HL-60 (cell line): ENCODE measurements around the gene HOXA11.

Experiments used
- DNase-seq, 2 experiments: peaks; one replicate each; pipeline ENCODE4 v3.0.0-alpha.2; 2010 to 2020; ENCODE audit warnings: low read depth in 1 of 2, low spot score in 1 of 2
- H3K27ac ChIP-seq: fragments of 250-450 bp; sonication (Bioruptor Pico); replicated peaks from 2 replicates; pipeline ENCODE4 v1.5.1; 2020; ENCODE audit warnings: mild to moderate bottlenecking, moderate library complexity
- H3K27me3 ChIP-seq: fragments of 250-450 bp; sonication (Bioruptor Pico); 2 replicates; pipeline ENCODE4 v1.5.1; 2021; ENCODE audit warnings: mild to moderate bottlenecking, moderate library complexity; ENCODE audit not compliant: insufficient read depth, poor library complexity, severe bottlenecking
- H3K4me3 ChIP-seq: replicated peaks from 2 replicates; pipeline ENCODE4 v1.5.1; 2011; ENCODE audit warnings: mild to moderate bottlenecking, control low read depth, low read length; ENCODE audit not compliant: insufficient read depth
- GABPA ChIP-seq: IDR thresholded peaks from 2 replicates; pipeline ENCODE4 v1.6.1; 2012; ENCODE audit warnings: low read depth
- POLR2AphosphoS5 ChIP-seq: IDR thresholded peaks from 2 replicates; pipeline ENCODE4 v1.6.1; 2012; ENCODE audit warnings: low read depth
- SPI1 ChIP-seq: IDR thresholded peaks from 2 replicates; pipeline ENCODE4 v1.6.1; 2012; ENCODE audit warnings: low read depth, mild to moderate bottlenecking, borderline replicate concordance
- TF ChIP-seq, protein P1 (sequence below): IDR thresholded peaks from 2 replicates; pipeline ENCODE4 v1.6.1; 2012; ENCODE audit warnings: low read depth; ENCODE audit not compliant: insufficient replicate concordance
- TF ChIP-seq, protein P2 (sequence below): IDR thresholded peaks from one replicate; pipeline ENCODE4 v1.5.1; 2011; ENCODE audit warnings: low read length, control low read depth, inconsistent platforms; ENCODE audit not compliant: insufficient read depth

HOXA11 gene

DNA sequence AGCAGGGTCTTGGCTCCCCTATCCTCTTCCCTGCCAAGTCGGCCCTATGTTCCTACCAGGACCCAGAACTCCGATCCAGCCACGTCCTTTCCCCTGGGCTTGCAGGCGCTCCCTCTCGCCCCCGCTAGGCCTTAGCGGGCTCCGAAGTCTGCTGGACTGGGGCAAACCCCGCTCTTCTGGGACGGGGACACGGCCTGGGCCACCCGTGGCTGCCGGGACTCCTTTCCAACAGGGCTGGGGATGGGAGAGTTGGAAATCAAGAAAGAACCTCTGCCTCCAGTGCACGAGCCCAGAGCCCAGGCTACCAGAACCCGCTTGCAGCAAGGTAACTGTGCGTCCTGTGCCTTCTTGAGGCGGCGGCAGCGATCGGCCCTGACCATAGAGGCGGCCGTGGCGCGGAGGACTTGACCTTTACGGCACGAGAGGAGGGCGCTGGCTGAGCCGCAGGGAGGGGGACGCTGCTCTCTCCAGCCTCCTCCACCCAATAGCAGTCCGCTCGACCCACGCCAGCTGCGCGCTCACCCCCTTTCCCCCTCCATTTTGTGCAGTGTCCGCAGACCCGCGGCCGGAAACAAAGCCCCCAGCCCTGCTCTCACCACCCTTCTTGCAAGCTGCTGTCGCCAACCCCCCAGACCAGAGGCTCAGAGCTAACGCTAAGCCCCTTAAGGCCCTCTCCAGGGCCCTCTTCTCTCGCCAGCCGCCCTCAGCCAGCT lies 7.0 kb upstream of the HOXA11 start:
- Histone ChIP-seq H3K27me3 (peaks cover 59% of the 10 kb centered on the region), H3K4me3 (peak overlapping the region; percentile 9), H3K27ac (no peak overlapping the region)
- TF ChIP-seq POLR2AphosphoS5, result no peak
- TF ChIP-seq SPI1, result no peak
- no peak for TF ChIP-seq GABPA
- TF ChIP-seq, protein P1, sequence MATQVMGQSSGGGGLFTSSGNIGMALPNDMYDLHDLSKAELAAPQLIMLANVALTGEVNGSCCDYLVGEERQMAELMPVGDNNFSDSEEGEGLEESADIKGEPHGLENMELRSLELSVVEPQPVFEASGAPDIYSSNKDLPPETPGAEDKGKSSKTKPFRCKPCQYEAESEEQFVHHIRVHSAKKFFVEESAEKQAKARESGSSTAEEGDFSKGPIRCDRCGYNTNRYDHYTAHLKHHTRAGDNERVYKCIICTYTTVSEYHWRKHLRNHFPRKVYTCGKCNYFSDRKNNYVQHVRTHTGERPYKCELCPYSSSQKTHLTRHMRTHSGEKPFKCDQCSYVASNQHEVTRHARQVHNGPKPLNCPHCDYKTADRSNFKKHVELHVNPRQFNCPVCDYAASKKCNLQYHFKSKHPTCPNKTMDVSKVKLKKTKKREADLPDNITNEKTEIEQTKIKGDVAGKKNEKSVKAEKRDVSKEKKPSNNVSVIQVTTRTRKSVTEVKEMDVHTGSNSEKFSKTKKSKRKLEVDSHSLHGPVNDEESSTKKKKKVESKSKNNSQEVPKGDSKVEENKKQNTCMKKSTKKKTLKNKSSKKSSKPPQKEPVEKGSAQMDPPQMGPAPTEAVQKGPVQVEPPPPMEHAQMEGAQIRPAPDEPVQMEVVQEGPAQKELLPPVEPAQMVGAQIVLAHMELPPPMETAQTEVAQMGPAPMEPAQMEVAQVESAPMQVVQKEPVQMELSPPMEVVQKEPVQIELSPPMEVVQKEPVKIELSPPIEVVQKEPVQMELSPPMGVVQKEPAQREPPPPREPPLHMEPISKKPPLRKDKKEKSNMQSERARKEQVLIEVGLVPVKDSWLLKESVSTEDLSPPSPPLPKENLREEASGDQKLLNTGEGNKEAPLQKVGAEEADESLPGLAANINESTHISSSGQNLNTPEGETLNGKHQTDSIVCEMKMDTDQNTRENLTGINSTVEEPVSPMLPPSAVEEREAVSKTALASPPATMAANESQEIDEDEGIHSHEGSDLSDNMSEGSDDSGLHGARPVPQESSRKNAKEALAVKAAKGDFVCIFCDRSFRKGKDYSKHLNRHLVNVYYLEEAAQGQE, result no peak
- TF ChIP-seq, protein P2, sequence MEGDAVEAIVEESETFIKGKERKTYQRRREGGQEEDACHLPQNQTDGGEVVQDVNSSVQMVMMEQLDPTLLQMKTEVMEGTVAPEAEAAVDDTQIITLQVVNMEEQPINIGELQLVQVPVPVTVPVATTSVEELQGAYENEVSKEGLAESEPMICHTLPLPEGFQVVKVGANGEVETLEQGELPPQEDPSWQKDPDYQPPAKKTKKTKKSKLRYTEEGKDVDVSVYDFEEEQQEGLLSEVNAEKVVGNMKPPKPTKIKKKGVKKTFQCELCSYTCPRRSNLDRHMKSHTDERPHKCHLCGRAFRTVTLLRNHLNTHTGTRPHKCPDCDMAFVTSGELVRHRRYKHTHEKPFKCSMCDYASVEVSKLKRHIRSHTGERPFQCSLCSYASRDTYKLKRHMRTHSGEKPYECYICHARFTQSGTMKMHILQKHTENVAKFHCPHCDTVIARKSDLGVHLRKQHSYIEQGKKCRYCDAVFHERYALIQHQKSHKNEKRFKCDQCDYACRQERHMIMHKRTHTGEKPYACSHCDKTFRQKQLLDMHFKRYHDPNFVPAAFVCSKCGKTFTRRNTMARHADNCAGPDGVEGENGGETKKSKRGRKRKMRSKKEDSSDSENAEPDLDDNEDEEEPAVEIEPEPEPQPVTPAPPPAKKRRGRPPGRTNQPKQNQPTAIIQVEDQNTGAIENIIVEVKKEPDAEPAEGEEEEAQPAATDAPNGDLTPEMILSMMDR, result no peak
- DNase-seq, result no peak

DNA sequence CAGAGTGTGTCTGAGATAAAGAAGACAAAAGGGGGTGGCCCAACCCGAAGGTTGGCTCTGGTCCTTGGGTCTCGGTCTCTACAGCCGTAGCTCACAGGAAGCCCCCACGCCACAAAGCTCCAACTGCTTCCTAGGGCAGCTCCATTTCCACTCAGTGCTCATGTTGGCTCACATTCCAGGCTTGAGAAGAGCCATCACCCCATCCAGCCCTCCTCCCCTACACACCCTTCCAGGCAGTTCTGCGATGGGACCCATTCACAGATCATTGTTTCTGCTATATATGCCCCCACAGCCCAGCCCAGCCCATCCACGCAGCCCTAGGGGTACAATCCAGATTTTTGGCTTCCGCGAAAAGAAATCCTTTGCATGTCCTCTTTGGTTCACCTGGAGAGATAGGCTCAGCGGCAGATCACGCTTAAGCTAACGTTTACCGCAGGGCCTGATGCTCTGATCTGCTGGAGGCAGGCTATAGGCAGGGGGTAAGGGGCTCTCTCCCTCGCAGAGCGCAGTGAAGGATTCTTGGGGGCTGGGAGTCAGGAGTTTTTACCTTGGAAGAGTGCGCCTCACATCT lies 6.2 kb upstream of the HOXA11 start:
- H3K27me3 ChIP-seq, result peaks cover 59% of the 10 kb centered on the region
- H3K4me3 ChIP-seq, result no peak overlapping the region
- DNase-seq, result no peak
- no peak overlapping the region for H3K27ac ChIP-seq
- TF ChIP-seq, protein P2, result no peak
- TF ChIP-seq GABPA, result no peak
- no peak for TF ChIP-seq SPI1
- TF ChIP-seq POLR2AphosphoS5, result no peak
- TF ChIP-seq, protein P1, result no peak

DNA sequence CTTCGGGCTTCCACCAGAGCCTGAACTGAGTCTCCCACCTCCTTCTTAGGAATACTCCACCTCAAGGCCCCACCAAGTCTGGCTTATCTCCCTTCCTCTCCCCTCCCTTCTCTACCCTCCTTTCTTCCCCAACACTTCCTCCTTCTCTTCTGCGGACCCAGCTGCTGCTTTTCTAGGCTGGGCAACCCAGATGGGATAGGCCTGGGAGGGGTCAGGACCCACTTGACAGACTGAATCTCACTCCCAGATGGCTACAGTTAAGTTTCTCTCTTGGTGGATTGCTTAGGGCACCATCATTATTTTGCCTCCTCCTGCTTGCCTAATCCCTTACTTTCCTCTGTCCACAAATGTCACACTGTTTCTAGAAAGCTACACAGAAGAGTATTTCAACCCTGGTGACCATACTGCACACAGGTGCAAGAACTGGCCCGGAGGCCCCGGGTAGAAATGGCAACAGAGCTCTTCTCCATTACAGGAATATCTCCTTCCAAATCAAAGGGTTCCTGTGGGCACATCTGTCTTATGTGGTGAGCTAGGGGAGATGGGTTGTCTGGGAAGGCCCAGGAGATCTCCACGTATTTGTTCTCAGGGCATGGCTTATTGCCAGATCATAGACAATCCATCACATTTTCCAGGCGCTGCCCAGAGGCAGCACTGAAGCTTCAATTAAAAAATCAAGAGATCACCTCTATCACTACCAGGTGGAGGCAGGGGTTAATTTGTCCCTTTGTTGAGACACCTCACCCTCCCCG lies 5.1 kb upstream of the HOXA11 start:
- H3K4me3 ChIP-seq, result no peak overlapping the region
- TF ChIP-seq GABPA, result no peak
- TF ChIP-seq, protein P1, result no peak
- TF ChIP-seq, protein P2, result no peak
- TF ChIP-seq SPI1, result peak; percentile 36; the same call in 1 of the 2 replicates
- no peak for TF ChIP-seq POLR2AphosphoS5
- H3K27ac ChIP-seq, result no peak overlapping the region
- no peak for DNase-seq
- H3K27me3 ChIP-seq, result peaks cover 64% of the 10 kb centered on the region
